Heart right ventricle (tissue), 16 donors: ENCODE data around the gene MPRIP. TPM values are rescaled to one million over a fixed set of nuclear protein-coding genes. Genes with fewer than 3 reads are reported as not detected.

Experiments
- ATAC-seq, 8 donors: fragments of 200-7000 bp; cut with Tn5 transposase; one replicate each; pipeline ENCODE4 v1.9.1; 2020; ENCODE audit warnings: mild to moderate bottlenecking in 8 of 8, moderate library complexity in 8 of 8, moderate number of reproducible peaks in 1 of 8
- DNase-seq, 2 donors: peaks; one replicate each; pipeline ENCODE4 v3.0.0-alpha.2; 2020
- H3K27ac ChIP-seq, 10 donors: fragments of 200-600 bp; sonication (generic) in 2 of 10; one replicate each; pipeline versions ENCODE4 v1.5.0 to v1.8.0; 2020 to 2022; ENCODE audit warnings: mild to moderate bottlenecking in 3 of 10
- H3K27me3 ChIP-seq, 7 donors: fragments of 200-600 bp; one replicate each; pipeline ENCODE4 v1.8.0; 2021 to 2022; ENCODE audit warnings: mild to moderate bottlenecking in 2 of 7
- H3K36me3 ChIP-seq, 9 donors: fragments of 200-600 bp; sonication (generic) in 1 of 9; one replicate each; pipeline versions ENCODE4 v1.5.0 to v1.8.0; 2020 to 2022; ENCODE audit warnings: mild to moderate bottlenecking in 2 of 9
- H3K4me1 ChIP-seq, 9 donors: fragments of 200-600 bp; sonication (generic) in 1 of 9; one replicate each; pipeline versions ENCODE4 v1.5.0 to v1.8.0; 2020 to 2022; ENCODE audit warnings: mild to moderate bottlenecking in 4 of 9
- H3K4me3 ChIP-seq, 10 donors: fragments of 200-600 bp; sonication (generic) in 2 of 10; one replicate each; pipeline versions ENCODE4 v1.5.0 to v1.8.0; 2020 to 2022; ENCODE audit warnings: mild to moderate bottlenecking in 7 of 10, moderate library complexity in 2 of 10
- H3K9me3 ChIP-seq, 11 donors: fragments of 200-600 bp in 10 of 11; sonication (generic) in 2 of 11; one replicate each; pipeline versions ENCODE4 v1.5.0 to v1.8.0; 2013 to 2022; ENCODE audit warnings: mild to moderate bottlenecking in 2 of 11, control low read depth in 1 of 11, moderate library complexity in 1 of 11
- WGBS, 2 donors: extraction: QIAGEN DNeasy Blood & Tissue Kit; methylation state at CpG; one replicate each; pipeline ENCODE4 v1.1.7; 2013; ENCODE audit warnings: inconsistent platforms in 1 of 2; 5-methylcytosine and 5-hydroxymethylcytosine counted together
- intact Hi-C, 10 donors: fragments of 100-400 bp; cut with DNase I; formaldehyde crosslinking; loops; one replicate each; pipeline versions ENCODE4 v1.11.1 to v1.14.2; 2022
- polyA plus RNA-seq, 2 donors: library from polyadenylated mRNA; stranded (reverse); fragments of 200-250 nt; gene quantifications; one replicate each; pipeline ENCODE4 v1.2.3, GENCODE V29; 2013
- total RNA-seq, 10 donors: library from RNA; stranded (reverse); fragmentation: NEBNext Ultra II Directional in 3 of 10; extraction: Animal tissue kit (Norgen Biotek cat#: 25700) in 3 of 10; gene quantifications; one replicate each; pipeline versions ENCODE4 v1.2.1 to v1.2.4, GENCODE V29; 2021 to 2023
- TF ChIP-seq, protein P1 (sequence below), 9 donors: fragments of 200-600 bp; sonication (generic) in 2 of 9; IDR thresholded peaks; one replicate each; pipeline versions ENCODE4 v1.5.0 to v1.8.0; 2021 to 2022; ENCODE audit warnings: antibody characterized with exemption in 9 of 9, mild to moderate bottlenecking in 5 of 9, moderate library complexity in 1 of 9
- donor health status: Arrhythmogenic right ventricular cardiomyopathy.
- donor health status: ischemic (EF 13 %, LVEDD 7.1; RV severe dilation, severe dysfunction).
- donor health status: healthy with polysubstance abuse.
- donor health status: DM: no; HTN: yes; CAD: no.
- donor health status: DM: no; HTN: no; CAD: no.
- donor health status: ischemic (EF 25% LVEDD 6.9; RV normal size, moderate dysfunction).
- donor health status: ischemic (EF 25% LVEDD 5.7; RV mildly dilated, moderate dysfunction).
- donor health status: healthy.
- donor health status: DM: yes; HTN: yes; CAD: no.
- donor health status: Ischemic cardiomyopathy.
- donor health status: ischemic (EF 35%, LVEDD 5.7; RV mildly dilated, moderate dysfunction).
- donor health status: nonischemic (EF 11% LVEDD 7.7; RV severe dilation, severe dysfunction).
- donor health status: DM: yes; HTN: yes; CAD: no.
- donor health status: PGD.
- donor health status: ischemic (EF 29% LVEDD 5.4; RV normal size, mild dysfunction).
- donor health status: nonischemic (EF 23%, LVEDD 6.1; RV moderate dilation, normal function).

MPRIP gene
- total and polyA plus RNA-seq, 12 donors, result 225 to 409 (median 321) TPM

DNA sequence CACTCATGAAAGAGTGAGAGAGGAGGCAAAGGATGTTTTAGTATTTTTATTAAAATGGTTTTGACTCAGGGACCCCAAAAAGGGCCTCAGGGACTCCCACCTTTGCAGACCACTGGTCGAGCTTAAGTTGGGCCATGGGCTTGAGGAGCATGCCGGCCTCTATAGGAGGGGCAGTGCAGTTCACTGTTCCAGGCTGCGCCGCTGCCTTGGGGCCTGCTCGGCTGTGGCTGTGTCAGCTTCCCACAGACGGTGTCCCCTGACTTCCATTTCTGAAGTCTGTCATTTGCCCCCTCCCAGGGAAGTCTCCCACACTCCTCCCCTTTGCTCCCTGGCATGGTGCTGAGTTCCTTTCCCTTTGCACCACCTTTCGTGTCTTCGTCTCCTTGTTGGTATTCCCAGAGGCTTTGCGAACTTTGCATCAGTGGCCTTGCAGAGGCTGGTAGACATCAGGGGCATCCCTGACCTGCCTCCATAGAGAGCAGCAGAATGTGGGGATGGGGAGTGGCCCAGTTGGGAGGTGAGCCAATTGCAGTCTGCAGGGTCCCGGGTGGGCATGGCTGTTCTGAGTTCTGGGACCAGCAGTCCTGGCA lies 17.1 kb downstream of the MPRIP start:
- 78 to 84% methylated on average over 10 of the region's 10 CpGs for WGBS, 2 donors
- peaks cover 57 to 100% (median 93%) of the 10 kb centered on the region in 9 donors for H3K4me1 ChIP-seq
- H3K36me3 ChIP-seq, result peaks cover 0 to 43% (median 3%) of the 10 kb centered on the region in 9 donors
- H3K9me3 ChIP-seq, result no peaks in the 10 kb centered on the region
- no peak for ATAC-seq
- no peak for DNase-seq
- no peaks in the 10 kb centered on the region for H3K27me3 ChIP-seq
- intact Hi-C loops, result no loop called here
- H3K27ac ChIP-seq, result peak overlapping the region in 1 of 10 donors; percentile 51
- no peak overlapping the region for H3K4me3 ChIP-seq
- TF ChIP-seq, protein P1, sequence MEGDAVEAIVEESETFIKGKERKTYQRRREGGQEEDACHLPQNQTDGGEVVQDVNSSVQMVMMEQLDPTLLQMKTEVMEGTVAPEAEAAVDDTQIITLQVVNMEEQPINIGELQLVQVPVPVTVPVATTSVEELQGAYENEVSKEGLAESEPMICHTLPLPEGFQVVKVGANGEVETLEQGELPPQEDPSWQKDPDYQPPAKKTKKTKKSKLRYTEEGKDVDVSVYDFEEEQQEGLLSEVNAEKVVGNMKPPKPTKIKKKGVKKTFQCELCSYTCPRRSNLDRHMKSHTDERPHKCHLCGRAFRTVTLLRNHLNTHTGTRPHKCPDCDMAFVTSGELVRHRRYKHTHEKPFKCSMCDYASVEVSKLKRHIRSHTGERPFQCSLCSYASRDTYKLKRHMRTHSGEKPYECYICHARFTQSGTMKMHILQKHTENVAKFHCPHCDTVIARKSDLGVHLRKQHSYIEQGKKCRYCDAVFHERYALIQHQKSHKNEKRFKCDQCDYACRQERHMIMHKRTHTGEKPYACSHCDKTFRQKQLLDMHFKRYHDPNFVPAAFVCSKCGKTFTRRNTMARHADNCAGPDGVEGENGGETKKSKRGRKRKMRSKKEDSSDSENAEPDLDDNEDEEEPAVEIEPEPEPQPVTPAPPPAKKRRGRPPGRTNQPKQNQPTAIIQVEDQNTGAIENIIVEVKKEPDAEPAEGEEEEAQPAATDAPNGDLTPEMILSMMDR (IDR thresholded peaks at IDR 0.05), result no peak

DNA sequence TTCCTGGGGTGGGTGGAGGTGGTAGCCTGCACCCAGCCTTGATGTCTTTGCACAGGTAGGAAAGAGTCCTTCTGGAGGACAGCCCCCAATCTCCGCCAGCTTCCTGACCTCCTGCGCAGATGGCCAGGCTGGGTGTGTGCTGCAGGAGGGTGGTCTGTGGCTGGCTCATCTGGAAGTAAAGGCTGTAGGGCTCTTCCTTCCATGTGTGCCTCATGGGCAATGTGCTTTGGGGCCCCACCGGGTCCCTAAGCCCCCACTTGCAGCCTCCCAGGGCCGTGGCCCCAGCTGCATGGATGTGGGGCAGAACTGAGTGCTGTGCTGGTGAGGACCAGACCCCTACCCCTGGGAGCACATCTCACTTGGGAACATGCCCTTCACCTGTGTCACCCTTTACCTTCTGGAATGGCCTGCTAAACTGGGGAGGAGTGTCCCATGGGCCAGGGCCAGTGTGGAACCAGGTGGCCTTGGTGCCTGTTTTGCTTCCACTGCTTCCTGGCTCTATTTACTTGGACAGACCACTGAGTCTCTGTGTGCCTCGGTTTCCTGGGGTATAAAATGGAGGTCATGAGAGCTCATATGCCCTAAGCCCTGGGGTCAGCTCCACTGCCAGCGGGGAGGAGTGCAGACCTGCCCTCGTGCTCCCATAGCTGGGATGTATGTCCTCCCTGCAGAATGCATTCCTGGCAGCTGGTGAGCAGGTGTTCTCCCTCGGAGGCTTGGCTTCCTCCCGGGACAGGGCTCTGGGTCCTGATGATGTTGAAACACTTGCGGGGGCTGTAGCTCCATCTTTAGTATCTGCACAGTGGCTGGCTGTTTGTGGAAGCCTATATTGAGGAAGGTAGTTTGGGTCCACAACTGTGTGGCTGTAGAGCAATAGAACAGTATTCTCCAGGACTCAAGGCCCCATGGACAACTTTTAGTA lies 18.0 kb downstream of the MPRIP start:
- TF ChIP-seq, protein P1 (IDR thresholded peaks at IDR 0.05), result no peak
- 80 to 85% methylated on average over 10 of the region's 10 CpGs for WGBS, 2 donors
- intact Hi-C loops, result no loop called here
- Histone ChIP-seq H3K9me3 (no peaks in the 10 kb centered on the region), H3K36me3 (peaks cover 0 to 39% (median 3%) of the 10 kb centered on the region in 9 donors), H3K4me1 (peaks cover 52 to 100% (median 93%) of the 10 kb centered on the region in 9 donors), H3K4me3 (no peak overlapping the region), H3K27ac (peak overlapping the region in 2 of 10 donors; percentile 12 to 51), H3K27me3 (no peaks in the 10 kb centered on the region)
- DNase-seq (no peak), ATAC-seq (no peak)

DNA sequence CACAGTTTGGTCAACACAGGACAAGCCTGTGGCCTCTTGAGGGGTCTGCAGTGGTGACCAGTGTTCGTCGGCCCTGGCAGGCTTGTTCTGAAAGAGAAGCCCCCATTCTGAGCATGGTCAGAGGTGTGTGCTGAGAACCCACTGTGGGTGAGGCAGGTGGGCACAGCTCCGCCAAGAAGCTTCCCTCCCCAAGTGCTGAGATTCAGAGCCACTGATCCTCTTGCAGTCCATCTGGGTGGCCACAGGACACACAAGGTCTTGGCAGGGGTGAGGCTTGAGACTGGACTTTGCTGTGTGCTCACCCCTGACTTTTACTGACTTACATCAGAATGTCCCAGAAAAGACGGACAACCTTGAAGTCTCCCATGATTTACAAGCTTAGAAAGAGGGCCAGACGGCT lies 18.7 kb downstream of the MPRIP start:
- peaks cover 48 to 100% (median 92%) of the 10 kb centered on the region in 9 donors for H3K4me1 ChIP-seq
- peaks cover 0 to 39% (median 3%) of the 10 kb centered on the region in 9 donors for H3K36me3 ChIP-seq
- no peaks in the 10 kb centered on the region for H3K27me3 ChIP-seq
- H3K9me3 ChIP-seq, result no peaks in the 10 kb centered on the region
- ATAC-seq (no peak), DNase-seq (no peak)
- peak overlapping the region in 2 of 10 donors; percentile 12 to 36 for H3K27ac ChIP-seq
- 77 to 79% methylated on average over 5 of the region's 5 CpGs for WGBS, 2 donors
- TF ChIP-seq, protein P1 (IDR thresholded peaks at IDR 0.05), result no peak
- no peak overlapping the region for H3K4me3 ChIP-seq
- intact Hi-C loops, result no loop called here

DNA sequence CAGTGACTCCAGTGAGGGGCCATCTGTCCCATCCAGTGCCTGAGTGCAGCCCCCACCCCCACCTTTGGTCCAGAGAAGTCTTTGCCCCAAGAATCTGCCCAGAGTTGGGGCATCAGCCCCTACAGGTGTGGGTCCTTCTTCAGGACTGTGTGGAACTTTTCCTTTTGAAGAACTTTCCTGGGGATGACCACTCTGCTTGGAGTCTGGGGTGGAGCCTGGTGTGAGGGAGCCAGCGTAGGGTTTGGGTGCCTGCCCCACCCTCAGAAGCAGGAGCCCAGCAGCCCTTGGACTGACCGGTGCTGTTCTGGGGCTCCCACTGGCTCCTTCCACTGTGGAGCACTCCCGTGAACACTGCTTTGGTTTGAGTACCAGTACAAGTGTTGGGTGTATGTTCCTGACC lies 19.3 kb downstream of the MPRIP start:
- H3K9me3 ChIP-seq, result no peaks in the 10 kb centered on the region
- ATAC-seq, result no peak
- no peaks in the 10 kb centered on the region for H3K27me3 ChIP-seq
- H3K4me3 ChIP-seq, result no peak overlapping the region
- no peak for DNase-seq
- peak overlapping the region in 2 of 10 donors; percentile 6 to 36 for H3K27ac ChIP-seq
- TF ChIP-seq, protein P1 (IDR thresholded peaks at IDR 0.05), result no peak
- intact Hi-C loops, result no loop called here
- H3K36me3 ChIP-seq, result peaks cover 0 to 39% (median 3%) of the 10 kb centered on the region in 9 donors
- H3K4me1 ChIP-seq, result peaks cover 42 to 100% (median 91%) of the 10 kb centered on the region in 9 donors
- 64 to 66% methylated on average over 3 of the region's 3 CpGs for WGBS, 2 donors
